ENCODE measurements around the gene SAG.
"Not testable (repeated sequence)": the region's sequence is repeated elsewhere in the genome, so short reads cannot be mapped to it uniquely, and the experiment has no call there.

Gene SAG

DNA sequence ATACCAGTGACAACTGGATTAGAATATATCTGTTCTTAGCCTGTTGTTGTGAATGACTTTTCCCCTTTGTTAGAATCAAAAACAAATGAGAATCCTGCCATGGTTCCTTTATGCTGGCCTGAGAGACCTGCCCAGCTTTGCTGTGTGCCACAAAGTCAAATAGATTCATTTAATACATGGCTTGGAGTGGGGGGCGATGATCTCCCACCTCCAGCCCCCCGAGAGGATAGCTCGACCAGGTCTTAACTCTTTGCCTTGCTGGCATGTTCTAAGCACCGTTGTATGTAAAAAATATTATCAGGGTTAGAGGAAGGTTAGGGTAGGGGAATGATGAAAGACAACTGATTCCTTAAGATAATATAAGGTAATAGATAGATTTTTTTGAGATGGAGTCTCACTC lies 24.5 kb downstream of the SAG start:
- no peak for DNase-seq (ENCODE audit: low spot score)

DNA sequence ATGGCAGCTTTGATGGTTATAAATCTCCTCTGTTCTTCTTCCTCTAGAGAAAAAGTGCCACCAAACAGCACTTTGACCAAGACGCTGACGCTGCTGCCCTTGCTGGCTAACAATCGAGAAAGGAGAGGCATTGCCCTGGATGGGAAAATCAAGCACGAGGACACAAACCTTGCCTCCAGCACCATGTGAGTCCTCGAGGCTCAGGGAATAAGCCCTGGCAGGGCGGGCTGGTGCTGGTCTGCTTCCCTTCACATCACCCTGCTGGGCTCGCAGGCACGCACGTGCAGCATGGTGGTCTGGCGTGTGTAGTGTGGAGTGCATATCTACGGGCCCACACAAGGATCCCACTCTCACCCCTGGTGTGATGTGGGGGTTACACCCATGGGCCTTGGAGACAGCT lies 27.3 kb downstream of the SAG start:
- DNase-seq (ENCODE audit: low spot score): no peak

DNA sequence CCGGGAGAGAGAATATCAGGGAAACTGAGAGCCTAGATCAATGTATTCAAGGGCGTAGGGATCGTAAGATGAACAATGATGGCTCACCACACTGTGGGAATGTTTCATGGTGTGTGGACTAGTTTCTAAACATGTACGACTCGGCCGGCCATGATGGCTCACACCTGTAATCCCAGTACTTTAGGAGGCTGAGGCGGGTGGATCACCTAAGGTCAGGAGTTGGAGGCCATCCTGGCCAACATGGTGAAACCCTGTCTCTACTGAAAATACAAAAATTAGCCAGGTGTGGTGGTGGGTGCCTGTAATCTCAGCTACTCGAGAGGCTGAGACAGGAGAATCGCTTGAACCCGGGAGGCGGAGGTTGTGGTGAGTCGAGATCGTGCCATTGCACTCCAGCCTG lies 28.5 kb downstream of the SAG start:
- DNase-seq (ENCODE audit: low spot score): not testable (repeated sequence)

DNA sequence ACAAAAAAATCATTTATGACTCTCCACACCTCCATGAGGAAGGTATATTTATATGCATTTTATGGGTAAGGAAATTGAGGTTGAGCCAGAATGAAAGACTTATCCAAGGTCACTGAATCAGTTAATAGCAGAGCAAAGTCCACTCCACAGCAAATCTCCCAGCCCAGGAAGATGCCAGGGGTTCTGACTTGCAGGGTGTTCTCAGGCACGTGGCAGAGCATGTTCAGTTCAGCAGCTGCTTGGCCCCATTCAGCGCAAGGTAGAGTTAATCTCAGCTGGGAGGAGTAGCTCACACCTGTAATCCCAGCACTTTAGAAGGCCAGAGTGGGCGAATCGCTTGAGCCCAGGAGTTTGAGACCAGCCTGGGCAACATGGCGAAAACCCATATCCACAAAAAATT lies 28.9 kb downstream of the SAG start:
- DNase-seq (ENCODE audit: low spot score): no peak

DNA sequence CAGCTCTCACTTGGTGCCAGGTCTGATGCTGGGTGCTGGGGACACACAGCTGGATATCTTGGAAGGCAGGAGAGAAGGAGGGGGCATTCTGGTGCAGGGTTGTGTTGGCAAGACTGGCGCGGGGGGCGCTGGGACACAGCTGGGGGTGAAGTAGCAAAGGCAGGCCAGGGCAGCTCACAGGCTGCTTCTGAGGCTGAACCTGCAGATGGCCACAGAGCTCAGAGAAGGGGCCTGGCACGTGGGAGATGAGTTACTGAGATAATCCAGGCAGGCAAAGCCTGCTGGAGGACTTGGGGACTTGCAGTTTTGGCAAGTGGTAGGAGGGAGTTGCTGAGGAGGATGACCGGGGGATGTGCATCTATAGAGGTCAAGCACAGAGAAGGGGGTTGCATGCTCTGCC lies 30.4 kb downstream of the SAG start:
- DNase-seq (ENCODE audit: low spot score): no peak

DNA sequence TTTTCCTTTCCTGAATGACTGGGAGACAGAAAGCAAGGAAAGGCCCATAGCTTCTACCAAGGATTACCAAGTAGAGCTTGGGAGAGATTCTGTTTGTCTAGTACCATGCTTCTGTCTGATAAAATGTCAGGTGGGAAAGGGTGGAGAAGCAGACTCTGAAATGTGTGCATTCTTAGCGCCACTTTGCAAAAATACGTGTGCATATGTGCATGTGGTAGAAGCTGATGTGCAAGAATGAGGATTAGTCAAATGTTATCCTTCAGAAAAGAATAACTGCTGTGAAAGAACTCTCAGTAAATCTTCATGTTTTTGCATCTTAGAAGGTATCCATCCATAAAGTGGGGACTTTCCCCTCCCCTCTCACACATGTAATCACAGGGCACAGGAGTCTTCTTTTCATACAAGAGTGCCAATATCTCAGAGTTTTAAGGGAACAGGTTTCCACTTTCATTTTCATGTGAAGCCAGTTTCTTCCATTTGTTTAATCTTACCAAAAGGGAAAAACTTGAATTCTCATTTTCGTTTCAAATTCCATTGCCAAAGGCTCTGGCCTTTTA lies 31.3 kb downstream of the SAG start:
- no peak for DNase-seq (ENCODE audit: low spot score)

DNA sequence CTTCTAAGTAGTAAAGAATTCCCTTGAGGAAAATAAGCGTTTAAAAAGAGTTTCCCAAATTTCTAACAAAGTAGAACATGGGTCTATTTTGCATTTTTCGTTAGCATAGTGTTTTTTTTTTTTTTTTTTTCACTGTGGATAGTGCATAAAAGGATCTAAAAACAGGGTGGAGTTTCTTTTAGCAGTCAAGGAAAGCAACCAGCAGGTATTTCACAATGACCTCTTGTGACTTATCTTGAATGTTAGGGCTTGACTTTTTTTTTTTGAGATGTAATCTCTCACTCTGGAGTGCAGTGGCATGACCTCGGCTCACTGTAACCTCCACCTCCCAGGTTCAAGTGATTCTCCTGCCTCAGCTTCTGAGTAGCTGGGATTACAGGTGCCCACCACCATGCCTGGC lies 31.8 kb downstream of the SAG start:
- no peak for DNase-seq (ENCODE audit: low spot score)

DNA sequence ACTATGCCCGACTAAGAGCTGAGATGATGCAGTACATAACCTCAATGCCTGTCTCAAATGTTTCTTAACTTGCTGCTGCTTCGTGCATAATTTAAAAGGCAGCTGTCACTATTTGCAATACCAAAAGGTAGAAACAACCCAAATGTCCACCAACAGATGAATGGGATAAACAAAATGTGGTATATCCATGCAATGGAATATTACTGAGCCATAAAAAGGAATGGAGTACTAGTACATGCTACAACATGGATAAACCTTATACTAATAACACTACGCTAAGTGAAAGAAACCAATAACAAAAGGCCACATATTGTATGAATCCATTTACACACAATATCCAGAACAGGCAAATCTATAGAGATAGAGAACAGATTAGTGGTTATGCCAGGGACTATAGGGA lies 33.7 kb downstream of the SAG start:
- DNase-seq (ENCODE audit: low spot score): no peak

DNA sequence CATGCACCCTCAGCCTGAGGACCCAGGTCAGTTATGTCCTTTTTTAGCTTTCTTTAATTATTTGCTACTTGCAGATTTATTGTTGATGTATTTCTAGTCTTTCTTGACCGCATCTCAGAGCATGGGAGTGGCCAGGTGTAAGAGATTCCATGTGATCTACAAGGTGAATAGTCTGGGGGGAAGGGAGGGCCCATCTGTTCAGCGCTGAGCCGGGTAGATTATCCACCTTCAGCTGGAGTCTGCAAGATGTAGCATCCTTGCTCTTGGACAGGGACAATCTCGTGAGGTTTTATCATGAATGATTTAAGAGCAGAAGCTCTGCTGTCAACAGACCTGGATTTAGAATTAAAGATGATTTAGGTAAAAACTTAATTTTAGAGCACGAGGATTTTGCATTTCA lies 34.7 kb downstream of the SAG start:
- no peak for DNase-seq (ENCODE audit: low spot score)

DNA sequence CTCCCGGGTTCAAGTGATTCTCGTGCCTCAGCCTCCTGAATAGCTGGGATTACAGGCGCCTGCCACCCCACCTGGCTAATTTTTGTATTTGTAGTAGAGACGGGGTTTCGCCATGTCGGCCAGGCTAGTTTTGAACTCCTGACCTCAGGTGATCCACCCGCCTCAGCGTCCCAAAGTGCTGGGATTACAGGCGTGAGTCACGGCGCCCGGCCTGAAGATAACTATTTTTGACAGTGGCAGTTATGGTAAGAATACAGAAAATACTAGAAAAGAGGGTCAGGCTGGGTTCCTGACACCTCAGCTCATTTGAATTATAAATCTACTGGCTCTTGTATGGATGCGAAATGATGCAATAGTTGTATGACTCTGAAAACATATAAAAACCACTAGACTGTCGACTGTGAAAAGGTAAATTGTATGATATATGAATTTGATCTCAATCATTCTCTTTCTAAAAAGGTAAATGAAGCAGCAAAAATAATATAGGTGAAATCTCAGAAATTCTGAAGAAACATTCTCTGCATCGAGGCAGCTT lies 35.6 kb downstream of the SAG start:
- no peak for DNase-seq (ENCODE audit: low spot score)

DNA sequence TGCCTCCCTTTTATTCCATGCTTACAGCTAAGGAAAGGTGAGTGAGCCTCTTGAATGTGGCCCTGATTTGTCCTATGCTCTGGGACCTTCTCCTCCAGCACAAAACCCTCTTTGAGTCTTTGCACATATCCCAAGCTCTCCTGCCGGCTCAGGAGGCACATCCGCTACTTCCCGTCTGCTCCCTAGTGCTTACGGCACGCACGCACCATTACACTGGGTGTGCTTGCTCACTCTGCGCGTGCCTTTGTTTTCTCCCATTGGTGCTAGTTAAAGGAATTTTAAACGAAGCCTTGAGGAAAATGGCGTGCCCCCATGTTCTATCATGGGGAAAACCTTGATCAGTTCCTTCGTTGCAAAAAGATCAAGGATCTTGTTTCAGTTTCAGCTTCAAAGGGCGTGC lies 38.8 kb downstream of the SAG start:
- no peak for DNase-seq (ENCODE audit: low spot score)

DNA sequence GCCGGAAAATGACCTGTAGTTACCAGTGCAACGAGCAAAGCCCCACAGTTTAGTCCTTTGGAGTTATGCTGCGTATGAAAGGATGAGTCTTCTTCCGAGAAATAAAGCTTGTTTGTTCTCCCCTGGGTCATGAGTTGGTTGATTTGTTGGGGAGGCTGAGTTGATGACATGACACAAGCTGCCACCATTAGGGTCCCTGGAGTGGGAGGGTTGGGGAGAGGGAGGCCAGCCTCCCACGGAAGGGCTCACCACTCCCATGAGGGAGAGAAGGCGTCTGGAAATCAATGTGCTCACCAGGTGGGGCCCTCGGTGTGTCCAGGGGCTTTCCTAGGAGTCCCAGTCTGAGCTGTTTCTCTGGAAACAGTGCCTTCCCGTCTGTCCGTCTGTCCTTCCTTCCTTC lies 39.3 kb downstream of the SAG start:
- DNase-seq (ENCODE audit: low spot score): peak; percentile 63

DNA sequence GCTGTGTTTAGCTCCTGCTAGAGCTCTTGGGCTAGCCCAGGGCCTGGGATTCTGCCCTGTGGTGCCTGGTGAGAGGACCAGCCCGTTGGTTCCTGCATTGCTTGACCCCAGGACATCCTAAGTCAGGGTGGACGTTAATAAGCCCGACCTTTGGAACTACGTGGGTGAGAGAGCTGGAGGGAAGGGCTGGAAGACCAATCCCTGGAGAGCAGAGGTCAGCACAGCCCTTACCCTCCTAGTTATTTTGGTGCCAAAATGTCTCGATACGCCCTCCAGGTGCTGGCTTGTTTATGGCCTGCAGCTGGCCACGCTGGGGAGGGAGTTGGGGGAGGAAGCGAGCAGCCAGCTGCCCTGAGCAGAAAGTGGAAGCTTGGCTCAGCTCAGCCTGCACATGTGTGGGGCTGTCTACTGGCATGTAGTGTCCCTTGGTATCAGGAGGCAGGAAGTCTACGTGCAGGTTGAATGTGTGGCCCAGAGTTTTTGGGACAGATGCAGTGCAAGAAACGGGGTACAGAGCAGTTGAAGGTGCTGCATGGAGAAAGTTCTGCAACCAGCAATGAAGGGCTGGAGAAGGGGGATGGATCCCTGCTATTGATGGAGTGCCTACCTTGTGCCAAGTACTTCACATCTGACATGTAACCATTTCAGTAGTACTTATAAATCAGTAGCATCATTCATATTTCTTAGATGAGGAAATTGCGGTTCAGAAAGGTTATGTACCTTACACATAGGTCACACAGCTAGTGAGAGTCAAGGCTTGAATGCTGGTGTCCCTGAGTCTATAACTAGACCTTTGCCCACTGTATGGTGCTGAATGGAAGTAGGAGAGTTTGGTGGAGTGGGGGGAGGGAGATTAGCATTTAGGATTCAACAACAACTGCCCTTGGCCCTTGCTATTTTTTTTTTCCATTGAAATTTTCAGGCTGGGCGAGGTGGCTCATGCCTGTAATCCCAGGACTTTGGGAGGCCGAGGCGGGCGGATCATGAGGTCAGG lies 41.7 kb downstream of the SAG start:
- peak; percentile 92 for DNase-seq (ENCODE audit: low spot score)

DNA sequence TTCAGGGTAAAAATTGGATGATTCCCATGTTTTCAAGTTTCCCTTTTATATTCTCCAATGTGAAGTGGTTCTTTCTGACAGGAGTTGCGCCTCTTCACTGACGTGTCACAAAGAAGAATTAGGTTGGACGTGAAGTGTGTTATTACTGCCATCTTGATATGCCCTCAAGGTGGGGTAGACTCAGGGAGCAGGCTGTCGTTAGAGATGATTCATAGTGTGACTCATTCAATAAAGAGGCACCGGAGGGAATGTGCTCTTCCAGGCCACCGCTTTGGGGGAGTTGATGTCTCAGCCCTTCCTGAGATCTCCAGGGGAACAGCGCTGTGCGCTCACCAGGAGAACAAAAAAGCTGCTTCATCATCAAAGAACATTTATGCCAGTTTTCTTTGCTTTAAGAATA lies 43.1 kb downstream of the SAG start:
- DNase-seq (ENCODE audit: low spot score): peak; percentile 62

DNA sequence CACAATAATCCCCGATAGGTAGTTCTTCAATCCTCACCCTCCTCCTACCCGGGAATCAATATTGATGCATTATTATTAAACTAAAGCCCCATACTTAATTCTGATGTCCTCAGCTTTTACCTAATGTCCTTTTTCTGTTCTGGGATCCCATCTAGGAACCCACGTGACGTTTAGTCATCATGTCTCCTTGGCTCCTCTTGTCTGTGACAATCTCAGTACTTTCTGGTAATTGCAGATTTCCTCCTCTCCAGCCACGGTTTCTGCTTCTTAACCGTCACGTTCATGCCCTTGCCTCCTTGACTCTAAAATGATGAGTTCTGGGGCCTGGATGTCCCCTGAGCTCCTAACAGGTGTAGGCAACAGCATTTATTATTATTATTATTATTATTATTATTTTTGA lies 43.8 kb downstream of the SAG start:
- DNase-seq (ENCODE audit: low spot score): no peak

DNA sequence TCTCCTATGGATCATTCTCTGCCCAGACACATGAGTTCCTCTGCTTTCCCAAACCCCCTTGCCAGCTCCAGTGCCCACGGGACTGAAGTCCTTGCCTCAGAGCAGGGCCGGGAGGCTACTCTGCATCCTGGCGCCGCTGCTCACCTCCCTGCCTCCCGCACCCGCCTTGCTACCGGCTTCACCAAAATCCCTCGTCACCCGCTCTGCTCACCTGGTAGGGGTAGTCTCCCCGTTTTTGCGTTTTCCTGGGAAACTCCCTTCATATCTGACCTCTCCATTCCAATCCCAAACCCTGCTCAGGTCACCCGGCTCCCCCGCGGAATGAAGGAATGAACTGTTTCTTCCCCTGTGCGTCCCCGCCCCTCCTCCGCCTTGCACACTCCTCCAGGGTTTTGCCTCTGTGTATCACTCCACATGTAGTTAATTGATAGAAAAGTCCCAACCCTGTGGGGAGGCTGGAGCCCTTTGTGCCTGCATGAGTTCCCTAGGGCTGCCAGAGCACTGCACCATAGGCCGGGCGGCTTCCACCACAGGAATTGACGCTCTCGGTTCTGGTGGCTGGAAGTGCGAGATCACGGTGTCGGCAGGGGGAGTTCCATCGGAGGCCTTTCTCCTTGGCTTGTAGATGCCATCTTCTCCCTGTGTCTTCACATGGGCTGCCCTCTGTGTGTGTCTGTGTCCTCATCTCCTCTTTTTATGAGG lies 44.7 kb downstream of the SAG start:
- DNase-seq (ENCODE audit: low spot score): no peak

DNA sequence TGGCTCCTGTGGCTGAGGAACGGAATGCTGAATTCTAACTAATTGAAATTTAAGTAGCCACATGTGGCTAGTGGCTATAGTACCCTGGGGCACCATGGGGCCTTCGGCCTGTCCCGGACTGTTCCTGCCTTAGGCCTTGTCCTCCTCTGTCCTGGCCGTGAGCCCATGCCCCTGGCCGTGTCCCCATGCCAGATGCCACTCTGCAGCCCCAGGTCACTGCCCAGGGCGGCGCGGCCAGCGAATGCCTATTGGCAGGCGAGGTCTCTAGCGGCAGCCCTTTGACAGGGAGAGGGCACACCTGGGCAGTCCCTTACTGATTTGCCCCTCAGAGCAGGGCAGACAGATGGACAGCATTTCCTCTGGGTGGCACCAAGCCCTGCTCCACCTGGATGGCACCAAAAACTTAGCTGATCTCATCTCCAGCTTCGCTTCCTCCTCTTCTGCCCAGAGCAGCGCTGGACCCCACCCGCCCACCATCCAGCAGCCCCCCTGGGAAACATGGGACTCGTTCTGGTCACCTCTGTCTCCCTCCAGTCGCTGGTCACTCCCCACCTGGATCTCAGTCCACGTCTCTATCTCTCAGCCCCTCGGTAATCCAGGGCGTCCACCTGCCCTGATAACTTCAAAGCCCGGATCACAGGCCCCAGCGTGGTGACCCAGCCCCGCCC lies 45.6 kb downstream of the SAG start:
- DNase-seq (ENCODE audit: low spot score): no peak

DNA sequence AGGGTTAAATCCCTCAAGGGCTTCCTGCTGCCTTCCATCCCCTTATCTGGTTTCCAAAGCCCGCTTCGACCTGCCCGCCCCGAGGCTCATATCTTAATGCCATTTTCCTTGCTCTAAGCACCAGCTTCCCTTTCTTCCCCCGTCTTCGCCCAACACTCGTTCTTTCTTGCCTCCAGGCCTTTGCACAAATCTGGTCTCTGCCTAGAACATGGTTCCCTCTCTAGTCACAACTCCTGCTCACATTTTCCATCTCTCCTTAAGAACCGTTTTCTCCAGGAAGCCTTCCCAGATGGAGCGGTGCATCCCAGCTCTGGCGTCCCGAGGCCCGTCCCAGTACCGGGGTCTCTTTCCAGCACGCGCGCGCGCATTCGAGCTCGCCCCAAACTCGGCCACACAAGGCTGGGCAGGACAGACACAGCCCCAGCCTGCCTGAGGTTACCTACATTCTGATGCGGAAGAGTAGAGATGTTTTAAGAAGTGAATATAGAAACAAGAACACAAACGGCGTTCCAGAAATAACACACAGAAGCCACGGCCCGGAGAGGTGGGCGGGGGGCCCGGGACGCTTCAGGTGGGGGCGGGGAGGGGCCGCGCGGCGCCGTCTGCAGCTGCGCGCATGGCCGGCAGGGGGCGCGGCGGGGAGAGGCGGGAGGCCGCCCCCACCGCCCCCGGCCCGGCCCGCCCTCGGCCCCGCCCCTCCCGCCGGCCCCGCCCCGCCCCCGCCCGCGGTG lies 46.3 kb downstream of the SAG start, which contains the start of gene DGKD:
DGKD (plus strand) TSS at position 726 of the 731 bp plus-strand sequence. CDS start 25 bp downstream, outside the sequence.
- DNase-seq (ENCODE audit: low spot score): peak; percentile 67

DNA sequence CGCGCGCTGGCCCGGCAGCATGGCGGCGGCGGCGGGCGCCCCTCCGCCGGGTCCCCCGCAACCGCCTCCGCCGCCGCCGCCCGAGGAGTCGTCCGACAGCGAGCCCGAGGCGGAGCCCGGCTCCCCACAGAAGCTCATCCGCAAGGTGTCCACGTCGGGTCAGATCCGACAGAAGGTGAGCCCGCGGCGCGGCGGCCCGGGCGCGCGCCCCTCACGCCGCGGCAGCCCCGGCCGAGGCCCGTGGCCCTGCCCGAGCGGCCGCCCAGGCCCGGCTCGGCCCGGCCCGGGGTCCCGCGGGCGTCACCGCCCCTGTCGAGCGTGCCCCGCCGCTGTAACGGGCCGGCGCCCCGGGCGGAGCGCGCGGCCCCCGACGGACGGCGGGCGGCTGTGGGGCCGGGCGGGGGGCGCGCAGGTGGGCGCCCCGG lies 46.9 kb downstream of the SAG start:
- no peak for DNase-seq (ENCODE audit: low spot score)

DNA sequence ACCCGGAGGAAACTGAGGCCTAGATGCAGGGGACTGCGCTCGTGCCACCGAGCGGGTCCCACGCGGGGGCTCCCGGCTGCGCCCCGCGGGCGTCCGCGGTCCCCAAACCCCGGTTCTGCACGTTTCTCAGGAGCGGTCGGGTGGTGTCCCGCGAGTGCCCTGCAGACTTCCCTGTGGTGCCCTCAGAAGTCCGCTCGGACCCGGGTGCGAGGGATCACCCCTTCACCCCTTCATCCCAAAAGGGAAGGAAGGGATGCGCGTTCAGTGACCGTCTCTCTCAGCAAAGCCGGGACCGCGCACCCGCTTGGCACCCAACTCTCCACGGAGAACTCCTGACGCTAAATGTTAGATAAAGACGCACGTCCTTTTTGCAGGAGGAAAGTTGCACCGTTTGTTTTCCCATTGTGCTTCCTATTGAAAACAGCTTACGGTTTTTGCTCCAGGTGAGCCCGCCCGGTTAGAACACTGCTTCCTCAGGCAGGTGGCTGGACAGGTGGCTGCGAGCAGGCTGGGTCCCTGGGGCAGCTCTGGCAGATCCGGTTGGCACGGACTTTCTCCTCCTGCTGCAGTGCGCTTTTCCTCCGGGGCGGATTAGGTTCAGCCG lies 47.5 kb downstream of the SAG start:
- no peak for DNase-seq (ENCODE audit: low spot score)

DNA sequence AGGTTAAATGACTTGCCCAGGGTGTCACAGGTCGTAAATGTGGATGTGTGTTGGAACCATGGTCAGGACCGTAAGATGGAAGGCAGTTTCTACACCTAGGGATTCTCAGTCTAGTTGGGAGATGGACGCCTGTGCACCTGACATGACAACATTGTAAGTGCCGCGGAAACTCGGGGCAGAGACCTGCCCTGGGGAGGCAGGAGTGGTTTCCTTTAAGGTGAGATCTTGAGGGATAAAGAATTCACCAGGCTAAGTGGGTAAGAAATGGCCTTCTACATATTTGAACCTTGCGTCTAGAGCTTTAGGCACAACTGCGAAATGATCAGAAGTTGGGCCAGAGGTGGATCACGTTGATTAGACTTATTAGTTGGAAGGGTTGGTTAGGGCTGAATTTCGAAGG lies 48.3 kb downstream of the SAG start:
- DNase-seq (ENCODE audit: low spot score): no peak

All from Ammon's horn (tissue), 1 donor.